HFF-Myc (cell line): ENCODE measurements around the gene NPDC1.

Experiments used
- DNase-seq: peaks from one replicate; pipeline ENCODE4 v3.0.0-alpha.2; 2011; ENCODE audit warnings: low read depth; ENCODE audit errors: extremely low read depth
- H3K4me3 ChIP-seq: replicated peaks from 2 replicates; pipeline ENCODE4 v1.5.1; 2011; ENCODE audit warnings: low read depth, mild to moderate bottlenecking, control low read depth, low read length
- CTCF ChIP-seq: IDR thresholded peaks from 2 replicates; pipeline ENCODE4 v1.5.1; 2012; ENCODE audit warnings: mild to moderate bottlenecking, low read depth, low read length, control low read depth; ENCODE audit errors: missing control alignments

NPDC1 gene

GRCh38 chr9:137027369-137028262, 18.4 kb downstream of the NPDC1 start, which contains the start of gene ABCA2:
Gene ABCA2, minus strand, starts transcription at chr9:137028237. Its CDS starts 97 bp downstream, at chr9:137028140.
- peak within 1 kb of the TSS; percentile 57 for H3K4me3 ChIP-seq
- no peak for DNase-seq

GRCh38 chr9:137026828-137027227, 19.1 kb downstream of the NPDC1 start:
- peak overlapping the region; percentile 57 for H3K4me3 ChIP-seq
- TF ChIP-seq CTCF: no peak
- no peak for DNase-seq

More at GRCh38 chr9:137027369-137028262, 18.4 kb downstream of the NPDC1 start, which contains the start of gene ABCA2:
- TF ChIP-seq CTCF: no peak

- no peak for DNase-seq
- H3K4me3 ChIP-seq: no peak overlapping the region; the same call in 1 of the 2 replicates
- TF ChIP-seq CTCF: no peak
These were observed 19.6 kb downstream of the NPDC1 start for GRCh38 chr9:137026384-137026783.

GRCh38 chr9:137025517-137025966, 20.4 kb downstream of the NPDC1 start:
- no peak overlapping the region for H3K4me3 ChIP-seq
- no peak for TF ChIP-seq CTCF
- no peak for DNase-seq

GRCh38 chr9:137023583-137023991, 22.4 kb downstream of the NPDC1 start:
- no peak for DNase-seq
- no peak for TF ChIP-seq CTCF
- H3K4me3 ChIP-seq: no peak overlapping the region

- TF ChIP-seq CTCF: no peak
- H3K4me3 ChIP-seq: no peak overlapping the region
These were observed 22.8 kb downstream of the NPDC1 start for GRCh38 chr9:137023157-137023556.

More at GRCh38 chr9:137023157-137023556, 22.8 kb downstream of the NPDC1 start:
- no peak for DNase-seq
